ENCODE data around the gene JDP2.

- TF ChIP-seq, protein P1, sequence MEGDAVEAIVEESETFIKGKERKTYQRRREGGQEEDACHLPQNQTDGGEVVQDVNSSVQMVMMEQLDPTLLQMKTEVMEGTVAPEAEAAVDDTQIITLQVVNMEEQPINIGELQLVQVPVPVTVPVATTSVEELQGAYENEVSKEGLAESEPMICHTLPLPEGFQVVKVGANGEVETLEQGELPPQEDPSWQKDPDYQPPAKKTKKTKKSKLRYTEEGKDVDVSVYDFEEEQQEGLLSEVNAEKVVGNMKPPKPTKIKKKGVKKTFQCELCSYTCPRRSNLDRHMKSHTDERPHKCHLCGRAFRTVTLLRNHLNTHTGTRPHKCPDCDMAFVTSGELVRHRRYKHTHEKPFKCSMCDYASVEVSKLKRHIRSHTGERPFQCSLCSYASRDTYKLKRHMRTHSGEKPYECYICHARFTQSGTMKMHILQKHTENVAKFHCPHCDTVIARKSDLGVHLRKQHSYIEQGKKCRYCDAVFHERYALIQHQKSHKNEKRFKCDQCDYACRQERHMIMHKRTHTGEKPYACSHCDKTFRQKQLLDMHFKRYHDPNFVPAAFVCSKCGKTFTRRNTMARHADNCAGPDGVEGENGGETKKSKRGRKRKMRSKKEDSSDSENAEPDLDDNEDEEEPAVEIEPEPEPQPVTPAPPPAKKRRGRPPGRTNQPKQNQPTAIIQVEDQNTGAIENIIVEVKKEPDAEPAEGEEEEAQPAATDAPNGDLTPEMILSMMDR (IDR thresholded peaks at IDR 0.05) = no peak
- no peak for TF ChIP-seq POLR2A (IDR thresholded peaks at IDR 0.05)
Observed at GRCh38 chr14:75519394-75519793, 91.6 kb downstream of the JDP2 start.
